NCI-H345 (cell line): ENCODE data around the gene NUDT3.
"Not testable (repeated sequence)": the region's sequence is repeated elsewhere in the genome, so short reads cannot be mapped to it uniquely, and the experiment has no call there.

Source experiments
- DNase-seq: peaks from one replicate; lab custom pipeline; 2025; lab: John Stamatoyannopoulos, UW

Gene NUDT3

DNA sequence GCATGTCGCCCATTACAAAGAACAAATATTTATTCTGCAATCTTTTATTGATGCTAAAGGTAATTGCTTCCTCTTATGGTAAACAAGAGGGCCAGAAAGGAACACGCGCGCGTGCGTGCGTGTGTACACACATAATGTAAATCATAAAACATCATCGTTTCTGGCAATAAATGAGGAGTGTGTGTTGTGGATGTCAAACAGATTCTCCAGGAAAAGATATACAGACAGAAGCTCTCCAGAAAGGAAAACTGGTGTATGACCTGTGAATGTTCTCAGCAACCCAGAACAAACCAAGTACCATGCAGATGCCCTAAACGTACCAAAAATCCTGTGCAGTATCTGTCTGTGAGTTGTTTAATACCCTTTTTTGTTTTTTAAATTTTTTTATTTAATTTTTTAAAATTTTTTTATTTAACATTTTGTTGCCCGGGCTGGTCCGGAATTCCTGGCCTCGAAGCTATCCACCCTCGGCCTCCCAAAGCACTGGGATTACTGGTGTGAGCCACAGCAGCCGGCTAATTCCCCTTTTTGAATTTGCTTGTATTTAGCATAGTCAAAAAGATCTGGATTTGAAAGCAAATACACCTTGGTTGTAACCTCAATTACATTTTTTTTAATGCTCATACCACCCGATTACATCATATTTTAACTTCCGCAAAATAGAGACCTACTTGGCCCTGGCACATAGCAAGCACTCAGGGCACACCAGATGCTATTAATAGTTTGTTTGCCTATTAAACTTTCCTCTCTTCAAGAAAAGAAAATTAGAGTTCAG lies 909 bp upstream of the NUDT3 start:
- no peak for DNase-seq

DNA sequence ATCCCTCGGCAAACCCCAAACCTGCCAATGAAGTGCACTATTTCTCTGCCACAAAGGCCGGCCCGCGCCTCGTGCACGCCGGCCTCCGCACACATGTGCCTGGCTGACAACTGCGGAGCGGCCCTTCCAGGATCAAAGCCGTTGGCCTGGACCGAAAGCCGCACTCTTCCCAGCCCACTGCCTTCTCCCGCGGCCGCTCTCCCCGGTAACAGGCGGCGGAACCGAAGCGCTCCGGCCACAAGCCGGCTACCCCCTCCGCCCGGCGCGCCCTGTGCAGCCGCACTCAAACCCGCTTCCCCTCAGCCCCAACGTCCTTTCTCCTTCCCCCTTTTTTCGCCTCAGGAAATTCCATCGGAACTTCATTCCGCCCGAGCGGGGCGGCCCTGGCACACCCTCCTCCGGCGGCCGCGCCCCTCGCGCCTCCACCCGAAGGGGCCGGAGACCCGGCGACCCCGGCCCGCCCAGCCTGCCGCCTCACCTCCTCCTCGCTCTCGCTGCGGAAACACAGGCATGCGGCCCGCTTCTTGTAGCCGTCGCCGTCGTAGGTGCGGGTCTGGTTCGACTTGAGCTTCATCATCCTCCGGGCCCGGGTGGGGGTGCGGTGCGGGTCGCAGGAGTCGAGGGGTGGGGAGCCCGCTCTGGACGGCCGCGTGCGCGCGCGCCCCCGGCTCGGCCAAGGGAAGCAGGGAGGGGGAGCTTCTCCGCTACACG lies 528 bp downstream of the NUDT3 start:
- DNase-seq: peak; percentile 53

DNA sequence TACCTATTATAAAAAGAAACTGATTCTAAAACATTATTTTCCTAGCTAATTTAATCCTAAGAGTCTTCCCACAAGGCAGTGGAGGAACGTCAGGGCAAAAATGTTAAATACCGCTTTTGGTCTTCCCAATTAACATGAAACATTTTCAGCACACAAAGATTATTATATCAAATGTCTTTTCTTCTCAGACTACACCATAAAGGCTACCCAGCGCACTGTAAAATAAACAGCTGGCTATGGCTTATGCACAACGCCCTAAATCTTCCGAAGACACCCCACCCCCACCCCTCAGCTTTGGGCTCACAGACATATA lies 1.0 kb downstream of the NUDT3 start:
- DNase-seq: no peak

DNA sequence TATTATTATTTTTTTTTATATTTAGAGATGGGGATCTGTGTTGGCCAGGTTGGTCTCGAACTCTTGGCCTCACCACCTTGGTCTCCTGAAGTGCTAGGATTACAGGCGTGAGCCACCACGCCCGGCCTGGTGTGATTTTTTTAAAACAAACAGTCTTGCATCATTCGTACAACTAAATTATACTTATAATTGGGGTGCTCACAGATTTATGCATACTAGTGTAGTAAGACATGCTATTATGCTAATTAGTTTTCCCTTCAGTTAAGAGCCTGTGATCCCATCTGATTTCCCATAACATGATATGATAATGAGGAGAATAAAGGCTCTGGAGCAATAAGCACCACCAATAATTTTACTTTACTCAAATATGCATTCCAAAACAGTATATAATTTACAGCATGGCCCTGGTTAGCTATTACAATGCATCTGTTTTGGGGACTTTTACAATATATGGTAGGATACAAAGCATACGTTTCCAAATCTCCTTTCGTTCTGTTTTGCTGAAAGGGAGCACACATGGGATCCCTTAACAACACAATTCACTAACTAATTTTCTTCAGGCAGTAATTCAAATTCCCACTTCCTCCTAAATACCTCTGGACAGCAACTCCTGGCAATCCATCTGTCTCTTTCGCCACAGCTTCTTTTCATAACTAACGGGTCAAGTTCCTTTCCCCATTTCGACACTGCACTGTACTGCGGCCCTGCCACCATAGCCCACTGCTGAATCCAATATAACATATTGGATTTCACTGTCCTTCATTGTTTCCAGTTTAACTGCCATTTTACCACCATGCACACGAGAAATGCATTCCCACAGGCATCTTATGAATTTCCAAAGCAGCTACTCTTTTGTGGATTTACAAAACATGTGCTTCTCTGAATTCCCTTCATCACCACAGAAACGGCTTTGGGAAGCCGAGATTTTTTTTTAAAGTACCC lies 1.7 kb downstream of the NUDT3 start:
- peak; percentile 22 for DNase-seq

DNA sequence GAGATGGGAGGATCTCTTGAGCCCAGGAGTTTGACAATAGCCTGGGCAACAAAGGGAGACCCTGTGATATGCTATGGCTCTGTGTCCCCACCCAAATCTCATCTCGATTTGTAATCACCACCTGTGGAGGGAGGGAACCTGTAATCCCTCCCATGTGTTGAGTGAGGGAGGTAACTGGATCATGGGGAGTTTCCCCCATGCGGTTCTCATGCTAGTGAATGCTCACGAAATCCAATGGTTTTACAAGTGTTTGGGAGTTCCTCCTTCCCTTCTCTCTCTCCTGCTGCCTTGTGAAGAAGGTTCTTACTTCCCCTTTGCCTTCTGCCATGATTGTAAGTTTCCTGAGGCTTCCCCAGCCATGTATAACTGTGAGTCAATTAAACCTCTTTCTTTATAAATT lies 3.4 kb downstream of the NUDT3 start:
- no peak for DNase-seq

DNA sequence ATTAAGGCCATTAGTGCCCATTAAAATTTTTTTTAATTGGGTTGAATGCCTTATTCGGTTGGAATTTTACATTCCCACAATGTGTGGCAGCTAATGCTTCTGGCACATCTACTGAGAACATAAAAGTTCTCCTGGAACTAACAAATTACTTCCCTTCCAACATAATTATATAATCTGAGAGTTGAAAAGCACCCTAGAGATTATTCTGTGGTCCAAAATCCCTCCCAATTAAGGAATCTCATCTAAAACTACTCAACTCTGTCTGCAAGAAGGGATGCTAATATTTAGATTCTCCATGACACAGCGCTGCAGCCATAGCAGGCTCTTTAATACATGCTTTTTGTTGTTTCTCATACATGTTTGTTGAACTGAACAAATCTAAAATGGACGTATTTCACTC lies 4.0 kb downstream of the NUDT3 start:
- no peak for DNase-seq

DNA sequence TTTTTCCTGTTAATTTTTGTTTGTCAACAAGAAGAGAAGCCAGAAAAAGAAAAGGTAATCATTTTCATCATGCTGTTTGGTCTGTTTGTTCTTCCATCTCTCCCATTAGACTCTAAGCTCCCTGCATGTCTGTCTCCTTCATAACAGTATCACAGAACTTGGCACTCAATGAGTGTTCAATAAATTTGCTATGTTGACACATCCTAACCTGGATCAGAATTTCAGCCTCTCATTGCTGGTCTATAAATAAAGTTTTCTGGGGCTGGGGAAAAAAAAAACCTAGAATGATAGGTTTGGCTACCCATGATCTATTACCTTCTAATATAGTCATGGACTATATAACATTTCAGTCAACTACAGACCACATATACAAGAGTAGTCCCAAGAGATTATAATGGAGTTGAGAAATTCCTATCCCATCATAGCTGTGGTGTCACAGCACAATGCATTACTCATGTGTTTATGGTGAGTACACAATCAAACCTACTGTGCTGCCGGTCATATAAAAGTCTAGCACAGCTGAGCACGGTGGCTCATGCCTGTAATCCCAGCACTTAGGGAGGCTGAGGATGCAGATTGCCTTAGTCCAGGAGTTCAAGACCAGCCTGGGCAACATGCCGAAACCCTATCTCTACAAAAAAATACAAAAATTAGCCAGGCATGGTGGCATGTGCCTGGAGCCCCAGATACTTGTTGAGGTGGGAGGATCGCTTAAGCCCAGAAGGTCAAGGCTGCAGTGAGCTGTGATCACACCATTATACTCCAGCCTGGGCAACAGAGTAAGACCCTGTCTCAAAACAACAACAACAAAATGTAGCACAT lies 5.9 kb downstream of the NUDT3 start:
- no peak for DNase-seq

DNA sequence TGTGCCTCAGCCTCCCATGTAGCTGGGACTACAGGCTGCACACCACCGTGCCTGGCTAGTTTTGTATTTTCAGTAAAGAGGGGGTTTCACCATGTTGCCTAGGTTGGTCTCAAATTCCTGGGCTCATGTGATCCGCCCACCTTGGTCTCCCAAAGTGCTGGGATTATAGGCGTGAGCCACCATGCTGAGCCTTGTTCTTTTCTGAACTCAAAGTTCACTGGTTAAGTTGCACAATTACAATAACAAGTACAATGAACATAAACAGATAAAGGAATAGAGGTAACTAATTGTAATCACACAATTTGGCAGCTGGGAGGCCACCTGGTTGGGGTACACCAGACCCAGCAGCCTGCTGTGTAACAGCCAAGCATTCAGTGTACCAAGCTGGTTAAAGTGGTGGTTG lies 6.7 kb downstream of the NUDT3 start:
- no peak for DNase-seq

DNA sequence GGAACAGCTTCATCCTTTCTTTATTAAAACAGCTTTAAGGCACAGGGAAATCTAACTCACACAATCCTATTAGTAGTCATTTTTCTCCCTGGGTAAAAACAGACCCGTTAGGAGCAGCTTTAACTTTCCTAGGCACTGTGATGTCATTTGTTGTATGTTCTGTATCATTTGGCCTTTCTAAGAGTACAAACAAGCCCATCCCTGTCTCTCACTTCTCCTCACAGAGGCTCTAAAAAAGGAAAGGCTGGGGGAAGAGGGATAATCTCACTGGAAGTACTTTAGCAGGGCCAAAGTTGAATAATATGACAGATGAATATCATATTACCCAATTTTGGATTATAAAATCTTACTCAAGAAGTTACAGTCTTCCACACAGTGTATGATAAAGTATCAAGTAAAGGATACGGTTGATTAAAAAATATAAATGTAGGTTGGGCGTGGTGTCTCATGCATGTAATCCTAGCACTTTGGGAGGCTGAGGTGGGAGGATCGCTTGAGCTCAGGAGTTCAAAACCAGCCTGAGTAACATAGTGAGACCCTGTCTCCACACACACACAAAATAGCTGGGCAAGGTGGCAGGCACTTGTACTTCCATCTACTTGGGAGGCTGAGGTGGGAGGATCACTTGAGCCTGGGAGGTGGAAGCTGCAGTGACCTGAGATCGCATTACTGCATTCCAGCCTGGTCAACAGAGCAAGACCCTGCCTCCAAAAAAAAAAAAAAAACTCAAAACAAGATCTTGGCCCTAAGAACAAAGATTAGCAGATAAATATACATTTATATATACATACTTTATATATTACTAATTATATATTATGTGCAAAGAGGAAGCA lies 7.9 kb downstream of the NUDT3 start:
- DNase-seq: no peak

DNA sequence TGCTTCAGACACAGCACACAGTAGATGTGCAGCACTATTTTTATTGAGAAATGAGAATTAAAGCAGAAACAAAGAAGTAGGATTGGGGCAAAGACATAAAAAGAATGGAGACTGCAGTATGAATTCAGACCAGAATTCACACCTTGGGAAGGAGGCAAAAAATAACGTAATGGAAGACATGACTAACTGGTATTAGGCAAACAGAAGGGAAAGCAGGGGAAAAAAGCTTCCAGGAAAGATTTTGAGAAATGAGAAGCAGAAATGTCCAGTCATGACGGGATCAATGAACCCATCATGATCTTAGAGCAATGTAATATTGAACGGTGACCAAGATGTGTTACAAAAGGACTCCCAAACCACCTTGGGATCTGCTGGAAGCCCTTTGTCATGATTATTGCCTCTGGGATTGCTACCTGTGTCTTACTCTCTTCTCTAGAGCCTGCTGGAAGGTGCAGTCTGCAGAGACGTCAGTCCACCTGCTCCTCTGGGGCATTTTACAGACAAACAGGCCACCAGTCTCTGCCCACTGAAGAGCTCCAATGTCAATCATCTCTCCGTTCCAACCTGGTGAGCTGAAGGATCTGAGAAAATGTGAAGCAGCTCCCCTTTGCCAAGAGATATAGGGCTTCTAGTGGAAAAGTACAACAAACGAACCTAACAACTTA lies 8.7 kb downstream of the NUDT3 start:
- DNase-seq: no peak

DNA sequence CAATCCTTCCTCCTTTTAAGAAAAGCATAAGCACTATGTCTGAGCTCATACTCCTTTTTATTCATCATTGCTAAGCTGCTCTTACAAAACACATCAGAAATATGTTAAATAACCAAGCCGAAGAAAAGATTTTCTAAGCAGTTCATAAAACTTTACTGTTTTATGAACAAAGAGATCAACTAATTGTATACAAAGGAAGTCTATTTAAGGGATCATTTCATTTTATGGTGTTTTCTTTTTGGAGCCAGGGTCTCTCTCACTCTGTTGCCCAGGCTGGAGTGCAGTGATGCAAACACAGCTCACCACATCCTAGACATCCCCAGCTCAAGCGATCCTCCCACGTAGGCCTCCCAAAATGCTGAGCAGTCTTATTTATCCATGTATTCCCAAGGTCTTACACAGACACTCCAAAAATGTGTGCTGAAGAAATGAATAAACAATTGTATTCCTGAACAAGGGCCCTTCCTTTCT lies 9.3 kb downstream of the NUDT3 start:
- DNase-seq: no peak

DNA sequence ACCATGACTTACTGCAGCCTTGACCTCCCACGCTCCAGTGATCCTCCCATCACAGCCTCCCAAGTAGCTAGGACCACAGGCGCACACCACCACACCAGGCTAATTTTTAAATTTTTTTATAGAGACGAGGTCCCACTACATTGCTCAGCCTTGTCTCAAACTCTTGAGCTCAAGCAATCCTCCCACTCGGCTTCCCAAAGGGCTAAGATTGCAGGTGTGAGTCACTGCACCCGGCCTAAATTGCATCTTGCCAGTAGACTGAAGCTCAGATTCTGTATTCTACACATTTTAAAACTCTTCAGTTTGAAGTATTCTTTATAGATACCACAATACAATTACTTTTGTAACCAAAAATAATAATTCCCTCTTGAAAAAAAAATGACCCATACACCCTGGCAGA lies 11.4 kb downstream of the NUDT3 start:
- no peak for DNase-seq

DNA sequence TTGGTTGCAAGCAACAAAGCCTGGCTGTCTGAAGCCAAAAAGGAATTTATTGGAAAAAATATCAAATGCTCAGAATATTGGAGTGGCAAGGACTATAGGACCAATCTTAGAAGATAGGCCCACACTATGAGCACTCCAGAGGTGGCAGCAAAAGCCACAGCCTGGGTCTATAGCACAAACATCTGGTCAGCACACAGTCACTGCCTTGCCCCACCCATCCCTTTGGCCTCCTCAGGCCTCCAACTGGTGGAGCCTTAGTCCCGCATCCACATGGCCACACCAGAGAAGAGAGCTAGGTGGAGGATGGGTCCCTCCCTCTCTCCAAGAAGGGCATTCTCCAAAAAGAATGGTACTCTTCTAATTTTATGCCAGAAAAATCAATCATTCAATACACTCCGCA lies 14.0 kb downstream of the NUDT3 start:
- DNase-seq: no peak

DNA sequence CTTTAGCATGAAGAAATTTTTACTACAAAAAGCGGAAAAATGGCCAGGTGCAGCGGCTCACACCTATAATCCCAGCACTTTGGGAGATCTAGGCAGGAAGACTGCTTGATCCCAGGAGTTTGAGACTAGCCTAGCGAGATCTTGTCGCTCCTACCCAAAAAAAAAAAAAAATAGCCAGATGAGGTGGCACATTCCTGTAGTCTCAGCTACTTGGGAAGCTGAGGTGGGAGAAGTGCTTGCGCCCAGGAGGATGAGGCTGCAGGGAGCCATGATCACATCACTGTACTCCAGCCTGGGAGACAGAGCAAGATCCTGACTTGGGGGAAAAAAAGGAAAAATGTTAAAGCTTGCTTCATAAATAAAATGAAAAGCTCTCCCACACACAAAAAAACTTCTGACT lies 14.5 kb downstream of the NUDT3 start:
- no peak for DNase-seq

DNA sequence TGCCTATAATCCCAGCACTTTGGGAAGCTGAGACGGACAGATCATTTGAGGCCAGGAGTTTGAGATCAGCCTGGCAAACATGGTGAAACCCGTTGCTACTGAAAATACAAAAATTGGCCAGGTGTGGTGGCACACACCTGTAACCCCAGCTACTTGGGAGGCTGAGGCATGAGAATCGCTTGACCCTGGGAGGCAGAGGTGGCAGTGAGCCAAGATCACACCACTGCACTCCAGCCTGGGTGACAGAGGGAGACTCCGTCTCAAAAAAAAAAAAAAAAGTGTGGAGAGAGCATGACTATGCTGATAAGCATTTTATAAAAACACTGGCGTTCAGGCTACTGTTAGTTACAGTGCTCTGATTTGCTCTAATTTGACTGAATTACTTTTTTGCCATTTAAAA lies 14.9 kb downstream of the NUDT3 start:
- not testable (repeated sequence) for DNase-seq

DNA sequence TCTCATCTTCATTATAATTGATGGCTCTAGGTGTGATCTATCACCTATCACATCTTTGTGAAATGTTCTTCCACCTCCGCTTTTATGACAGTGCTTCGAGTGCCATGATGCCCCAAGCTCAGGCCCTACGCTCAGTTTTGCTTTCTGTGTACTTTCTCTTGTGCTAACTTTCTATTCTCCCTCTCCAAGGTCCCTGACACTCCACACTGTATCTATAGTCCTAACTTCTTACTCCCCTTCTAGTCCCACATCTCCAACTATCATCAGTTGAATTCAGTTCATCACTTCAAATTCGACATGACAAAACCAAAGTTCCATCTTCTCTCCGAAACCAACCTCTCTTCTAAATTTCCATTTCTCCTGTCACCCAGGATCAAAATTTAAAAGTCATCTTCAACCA lies 16.6 kb downstream of the NUDT3 start:
- DNase-seq: no peak

DNA sequence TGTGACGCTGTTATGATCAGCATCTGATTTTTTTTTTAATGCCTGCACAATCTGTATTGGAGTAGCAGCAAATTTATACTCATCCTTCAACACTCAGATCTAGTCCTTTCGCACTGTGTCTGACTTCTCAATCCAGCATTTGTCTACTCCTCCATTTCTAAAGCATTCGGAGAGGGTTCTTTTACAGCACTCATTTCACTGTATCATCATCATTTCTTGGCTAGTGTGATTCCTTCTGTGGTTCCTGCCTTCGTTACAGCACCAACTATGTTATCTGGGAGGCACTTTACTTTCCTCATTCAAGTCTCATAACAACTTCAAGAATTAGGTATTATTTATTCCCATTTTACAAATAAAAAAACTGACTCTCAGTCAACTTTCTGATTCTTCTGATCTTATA lies 18.0 kb downstream of the NUDT3 start:
- no peak for DNase-seq

DNA sequence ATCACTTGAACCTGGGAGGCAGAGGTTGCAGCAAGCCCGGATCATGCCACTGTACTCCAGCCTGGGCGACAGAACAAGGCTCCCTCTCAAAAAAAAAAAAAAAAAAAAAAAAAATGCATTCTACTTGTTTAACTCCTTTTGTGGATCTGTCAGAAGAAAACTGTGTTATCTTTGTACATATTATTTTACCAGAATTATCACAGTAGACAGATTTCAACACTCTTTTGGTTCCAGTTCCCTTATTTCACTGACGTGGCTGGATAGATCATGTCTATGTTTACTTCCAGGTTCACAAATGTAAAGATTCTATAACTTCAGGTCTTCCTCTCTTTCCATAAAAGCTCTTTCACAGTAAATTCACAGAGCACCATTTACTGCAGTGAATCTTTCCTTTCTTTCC lies 18.4 kb downstream of the NUDT3 start:
- no peak for DNase-seq

DNA sequence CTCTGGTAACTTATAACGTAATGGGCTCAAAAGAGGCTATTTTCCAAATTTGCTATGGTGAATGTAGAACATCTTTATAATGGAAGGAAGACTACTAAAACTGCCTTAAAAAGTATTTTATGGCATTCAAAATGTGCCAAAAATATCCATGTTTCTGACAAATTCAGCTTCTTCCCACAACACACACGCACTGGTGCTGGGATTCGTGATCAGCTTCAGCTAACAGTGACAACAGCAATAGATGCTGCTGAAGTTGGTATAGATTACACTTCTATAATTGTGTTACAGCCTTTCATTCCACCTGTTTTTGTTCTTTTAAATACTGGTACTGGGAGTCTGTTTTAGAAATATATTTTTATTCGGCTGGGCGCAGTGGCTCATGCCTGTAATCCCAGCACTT lies 19.0 kb downstream of the NUDT3 start:
- no peak for DNase-seq

DNA sequence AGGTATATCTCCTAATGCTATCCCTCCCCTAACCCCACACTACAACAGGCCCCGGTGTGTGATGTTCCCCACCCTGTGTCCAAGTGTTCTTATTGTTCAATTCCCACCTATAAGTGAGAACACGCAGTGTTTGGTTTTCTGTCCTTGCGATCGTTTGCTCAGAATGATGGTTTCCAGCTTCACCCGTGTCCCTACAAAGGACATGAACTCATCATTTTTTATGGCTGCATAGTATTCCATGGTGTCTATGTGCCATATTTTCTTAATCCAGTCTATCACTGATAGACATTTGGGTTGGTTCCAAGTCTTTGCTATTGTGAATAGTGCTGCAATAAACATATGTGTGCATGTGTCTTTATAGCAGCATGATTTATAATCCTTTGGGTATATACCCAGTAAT lies 20.6 kb downstream of the NUDT3 start:
- not testable (repeated sequence) for DNase-seq
